Hepatocyte (in vitro differentiated cells): ENCODE results near the gene RGS3.

Experiments
- CTCF ChIP-seq: fragments of 200-600 bp; sonication (generic); IDR thresholded peaks from 2 replicates; pipeline ENCODE4 v1.5.1; 2016; ENCODE audit warnings: antibody characterized with exemption, mild to moderate bottlenecking; ENCODE audit not compliant: poor library complexity
- EZH2 ChIP-seq: fragments of 200-600 bp; sonication (generic); IDR thresholded peaks from 2 replicates; pipeline ENCODE4 v1.6.1; 2016; ENCODE audit warnings: antibody characterized with exemption, mild to moderate bottlenecking, borderline replicate concordance
- EZH2phosphoT487 ChIP-seq: fragments of 200-600 bp; sonication (generic); IDR thresholded peaks from one replicate; pipeline ENCODE4 v1.6.1; 2018; ENCODE audit warnings: antibody characterized with exemption, mild to moderate bottlenecking, low read depth, moderate library complexity; ENCODE audit not compliant: unreplicated experiment, severe bottlenecking

- TF ChIP-seq EZH2phosphoT487 (no peak), CTCF (no peak), EZH2 (no peak)
Observed at GRCh38 chr9:113574441-113575262, 111.1 kb downstream of the RGS3 start.
